Measurements from ENCODE around the gene ATP4A. TPM values are rescaled to one million over a fixed set of nuclear protein-coding genes. Genes with fewer than 3 reads are reported as not detected.

ATP4A gene
- total and polyA plus RNA-seq, 9 of the 15 experiments (the other 6 are each of a cell fraction or from before 2014, with no cell fraction given) = 0.15 TPM; not detected in 8

GRCh38 chr19:35510626-35510964 is 52.9 kb downstream of the ATP4A start:
- no peak overlapping the region for H3K4me2 ChIP-seq (ENCODE audit: insufficient read depth, low read length)
- in situ Hi-C loops (cut with MboI) (no loop called here), intact Hi-C loops (cut with micrococcal nuclease) (no loop called here)
- BruUV-seq (replicated peaks) = no TSS peak
- no peak overlapping the region for H2AFZ ChIP-seq (ENCODE audit: low read depth, low read length)
- H3K9me3 ChIP-seq (replicated peaks; ENCODE audit: control insufficient read depth, insufficient read depth, low read depth, low read length) = no peaks in the 10 kb centered on the region
- H3K4me1 ChIP-seq (replicated peaks in 1 of 2; ENCODE audit: control insufficient read depth in 2 of 2, insufficient read depth in 2 of 2, low read length in 2 of 2) = peaks cover 0 to 36% of the 10 kb centered on the region in 2 experiments; a peak in 4 of 5 replicates
- no peak overlapping the region for H3K27ac ChIP-seq (ENCODE audit: extremely low read depth, low read depth, low read length)
- DNase-seq (ENCODE audit: extremely low read depth in 1 of 4, low spot score in 3 of 4) (no peak), ATAC-seq (peak; percentile 18), FAIRE-seq (no peak)
- no peak overlapping the region for H3K9ac ChIP-seq (ENCODE audit: insufficient read depth in 1 of 2, low read depth in 2 of 2, low read length in 2 of 2)
- peaks cover 16% of the 10 kb centered on the region for H4K20me1 ChIP-seq (replicated peaks; ENCODE audit: control insufficient read depth, insufficient read depth, low read length)
- H3K36me3 ChIP-seq (ENCODE audit: control insufficient read depth, insufficient read depth, low read length) = no peaks in the 10 kb centered on the region
- CTCF ChIA-PET (ENCODE audit: low intra/inter-chr PET ratio) = interaction anchor here (0.6 kb wide), 1 partner anchor 206 kb away, joined by 3 read pairs; no protein-coding TSS in a partner anchor
- H3K79me2 ChIP-seq (ENCODE audit: control insufficient read depth, insufficient read depth, low read length) = no peaks in the 10 kb centered on the region
- H3K9me1 ChIP-seq (ENCODE audit: control insufficient read depth, insufficient read depth, low read length) = peaks cover 2% of the 10 kb centered on the region
- WGBS (ENCODE audit: insufficient coverage, low coverage, missing lambda C conversion rate) = 4% methylated on average over 15 of the region's 15 CpGs
- TF ChIP-seq HNRNPUL1 (IDR thresholded peaks at IDR 0.05; ENCODE audit: low read length) (no peak), CREB1 (IDR thresholded peaks at IDR 0.05) (no peak), CREB1 (CRISPR knock-in tag; IDR thresholded peaks at IDR 0.05) (peak; percentile 26; the same call in 1 of the 2 replicates), BDP1 (IDR thresholded peaks at IDR 0.05; ENCODE audit: insufficient read depth, insufficient read length) (no peak), MCM2 (IDR thresholded peaks at IDR 0.05; ENCODE audit: low read depth) (no peak), HNRNPK (IDR thresholded peaks at IDR 0.05; ENCODE audit: low read depth, low read length, poor library complexity, severe bottlenecking) (no peak), NELFE (IDR thresholded peaks at IDR 0.05; ENCODE audit: insufficient read depth, insufficient read length) (no peak)
- TF ChIP-seq, protein P1, sequence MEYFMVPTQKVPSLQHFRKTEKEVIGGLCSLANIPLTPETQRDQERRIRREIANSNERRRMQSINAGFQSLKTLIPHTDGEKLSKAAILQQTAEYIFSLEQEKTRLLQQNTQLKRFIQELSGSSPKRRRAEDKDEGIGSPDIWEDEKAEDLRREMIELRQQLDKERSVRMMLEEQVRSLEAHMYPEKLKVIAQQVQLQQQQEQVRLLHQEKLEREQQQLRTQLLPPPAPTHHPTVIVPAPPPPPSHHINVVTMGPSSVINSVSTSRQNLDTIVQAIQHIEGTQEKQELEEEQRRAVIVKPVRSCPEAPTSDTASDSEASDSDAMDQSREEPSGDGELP (CRISPR knock-in tag; IDR thresholded peaks at IDR 0.05; ENCODE audit: borderline replicate concordance) = 0 out of 2 replicates have a peak, but pooled peaks have one; percentile 5
- POLR2A ChIA-PET = interaction anchor here (0.6 to 1.3 kb wide), 7 partner anchors 8 to 385 kb away, joined by 3 to 5 read pairs (median 3); no protein-coding TSS in a partner anchor
- H3K27me3 ChIP-seq (ENCODE audit: control insufficient read depth in 2 of 2, insufficient read depth in 2 of 2, low read length in 2 of 2) = peaks cover 60 to 82% of the 10 kb centered on the region in 2 experiments
- H3K4me3 ChIP-seq = no peak overlapping the region

Measured in K562 (cell line).